Hematopoietic multipotent progenitor cell treated with erythropoietin and hydrocortisone succinate and interleukin-3 and kit ligand, for 4 days (in vitro differentiated cells): ENCODE results near the gene CFAP46.
A peak's percentile ranks its signal among the peaks of the same experiment; 100 is the strongest.

Experiments
- DNase-seq: peaks from one replicate; pipeline ENCODE4 v3.0.0-alpha.2; 2015

CFAP46 gene

GRCh38 chr10:132942101-132943057 is at the start of gene CFAP46:
CFAP46 (minus strand) TSS chr10:132942570; CDS start chr10:132942484, 86 bp downstream.
- DNase-seq, result peak; percentile 53

GRCh38 chr10:132991706-132992432 is 49.5 kb upstream of the CFAP46 start:
- no peak for DNase-seq

GRCh38 chr10:132990684-132991545 is 48.5 kb upstream of the CFAP46 start:
- no peak for DNase-seq

GRCh38 chr10:132989476-132990415 is 47.4 kb upstream of the CFAP46 start:
- DNase-seq, result no peak

GRCh38 chr10:132988988-132989387 is 46.6 kb upstream of the CFAP46 start:
- DNase-seq, result no peak

GRCh38 chr10:132987671-132988571 is 45.6 kb upstream of the CFAP46 start:
- DNase-seq, result peak; percentile 31

GRCh38 chr10:132986978-132987377 is 44.6 kb upstream of the CFAP46 start:
- no peak for DNase-seq

GRCh38 chr10:132986576-132986975 is 44.2 kb upstream of the CFAP46 start:
- no peak for DNase-seq

- no peak for DNase-seq
Measured at GRCh38 chr10:132986076-132986475, 43.7 kb upstream of the CFAP46 start.

GRCh38 chr10:132985546-132985900 is 43.2 kb upstream of the CFAP46 start:
- DNase-seq, result no peak

- DNase-seq, result no peak
Measured at GRCh38 chr10:132984801-132985545, 42.6 kb upstream of the CFAP46 start.

GRCh38 chr10:132984008-132984295 is 41.6 kb upstream of the CFAP46 start:
- DNase-seq, result no peak

- no peak for DNase-seq
Measured at GRCh38 chr10:132983252-132984007, 41.1 kb upstream of the CFAP46 start.

- no peak for DNase-seq
Measured at GRCh38 chr10:132982301-132982989, 40.1 kb upstream of the CFAP46 start.

GRCh38 chr10:132981746-132982145 is 39.4 kb upstream of the CFAP46 start:
- no peak for DNase-seq

GRCh38 chr10:132981173-132981555 is 38.8 kb upstream of the CFAP46 start:
- no peak for DNase-seq

- no peak for DNase-seq
Measured at GRCh38 chr10:132980426-132981172, 38.2 kb upstream of the CFAP46 start.
